Prostate gland (tissue), 2 donors: ENCODE data around the gene GALK1.

Experiments
- CTCF ChIP-seq, 4 experiments: fragments of 200-600 bp in 2 of 4; fragments of 450-650 bp in 2 of 4; sonication (generic) in 2 of 4; IDR thresholded peaks; 1 replicate in 3 of 4; 2 replicates in 1 of 4; pipeline ENCODE4 v1.5.1; 2016 to 2019; ENCODE audit warnings: antibody characterized with exemption in 4 of 4, mild to moderate bottlenecking in 2 of 4, moderate library complexity in 2 of 4
- POLR2A ChIP-seq: fragments of 450-650 bp; IDR thresholded peaks from one replicate; pipeline ENCODE4 v1.6.1; 2016; ENCODE audit warnings: antibody characterized with exemption, mild to moderate bottlenecking
- POLR2AphosphoS5 ChIP-seq: sonication (generic); formaldehyde crosslinking; IDR thresholded peaks from one replicate; pipeline ENCODE4 v1.6.1; 2017; ENCODE audit warnings: antibody characterized with exemption

GRCh38 chr17:75754378-75755204 is 10.4 kb downstream of the GALK1 start:
- TF ChIP-seq CTCF (IDR thresholded peaks at IDR 0.05) (no peak), POLR2A (no peak), POLR2AphosphoS5 (no peak)
